ENCODE data around the gene PTGR1.

The PTGR1 gene

DNA sequence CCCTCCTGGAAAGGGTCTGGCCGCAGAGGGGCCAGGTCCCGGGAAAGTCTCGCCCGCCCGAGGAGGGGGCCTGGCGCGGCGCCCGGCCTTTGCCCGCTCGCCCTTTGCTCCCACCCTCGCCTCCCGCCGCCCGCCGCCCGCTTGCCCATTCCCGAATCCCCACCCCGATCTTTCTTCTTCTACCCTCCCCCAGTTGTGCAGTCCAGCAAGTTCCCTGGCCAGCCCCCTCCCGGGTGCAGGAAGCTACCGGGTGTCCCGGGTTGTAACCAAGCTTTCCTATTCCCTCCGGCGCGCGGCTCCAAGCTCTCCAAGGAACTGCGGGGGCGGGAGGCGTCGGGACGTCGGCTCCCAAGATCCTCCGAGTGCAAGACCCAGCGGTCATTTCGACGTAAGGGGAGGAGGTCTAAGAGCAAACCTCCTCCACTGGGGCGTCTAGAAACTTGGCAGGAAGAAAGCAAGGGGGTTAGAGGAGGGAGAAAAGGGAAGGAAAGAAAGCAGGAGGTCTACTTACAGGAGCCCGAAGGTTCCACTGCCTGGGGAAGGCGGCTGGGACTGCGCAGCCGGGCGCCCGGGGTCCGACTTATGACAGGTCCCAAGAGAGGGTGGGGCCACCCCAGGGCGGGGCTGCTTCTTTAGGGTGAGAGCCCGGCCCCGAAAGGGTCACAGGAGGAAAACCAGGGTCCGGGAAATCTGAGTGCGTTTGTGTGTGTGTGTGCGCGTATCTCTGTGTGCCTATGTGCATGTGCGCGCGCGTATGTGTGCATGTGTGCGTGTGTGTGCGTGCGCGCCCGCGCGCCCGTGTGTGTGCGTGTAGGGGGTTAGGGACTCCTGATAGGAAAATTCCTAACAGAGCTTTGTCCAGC lies at the start of gene PTGR1:
Gene PTGR1, minus strand, starts transcription at position 556 of the 863 bp plus-strand sequence. CDS start 2,225 bp downstream, outside the sequence.
- ChIA-PET CTCF (interaction anchor here (1.1 to 5.3 kb wide), 6 partner anchors 7 to 22 kb away, joined by 3 to 42 read pairs (median 5); no protein-coding TSS in a partner anchor), POLR2A (no interaction called here)
- peak; percentile 60 for DNase-seq (ENCODE audit: extremely low spot score)
- TF ChIP-seq, protein P1, sequence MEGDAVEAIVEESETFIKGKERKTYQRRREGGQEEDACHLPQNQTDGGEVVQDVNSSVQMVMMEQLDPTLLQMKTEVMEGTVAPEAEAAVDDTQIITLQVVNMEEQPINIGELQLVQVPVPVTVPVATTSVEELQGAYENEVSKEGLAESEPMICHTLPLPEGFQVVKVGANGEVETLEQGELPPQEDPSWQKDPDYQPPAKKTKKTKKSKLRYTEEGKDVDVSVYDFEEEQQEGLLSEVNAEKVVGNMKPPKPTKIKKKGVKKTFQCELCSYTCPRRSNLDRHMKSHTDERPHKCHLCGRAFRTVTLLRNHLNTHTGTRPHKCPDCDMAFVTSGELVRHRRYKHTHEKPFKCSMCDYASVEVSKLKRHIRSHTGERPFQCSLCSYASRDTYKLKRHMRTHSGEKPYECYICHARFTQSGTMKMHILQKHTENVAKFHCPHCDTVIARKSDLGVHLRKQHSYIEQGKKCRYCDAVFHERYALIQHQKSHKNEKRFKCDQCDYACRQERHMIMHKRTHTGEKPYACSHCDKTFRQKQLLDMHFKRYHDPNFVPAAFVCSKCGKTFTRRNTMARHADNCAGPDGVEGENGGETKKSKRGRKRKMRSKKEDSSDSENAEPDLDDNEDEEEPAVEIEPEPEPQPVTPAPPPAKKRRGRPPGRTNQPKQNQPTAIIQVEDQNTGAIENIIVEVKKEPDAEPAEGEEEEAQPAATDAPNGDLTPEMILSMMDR (IDR thresholded peaks at IDR 0.05; ENCODE audit: control extremely low read depth, extremely low read depth, low read depth, missing control alignments), result no peak

DNA sequence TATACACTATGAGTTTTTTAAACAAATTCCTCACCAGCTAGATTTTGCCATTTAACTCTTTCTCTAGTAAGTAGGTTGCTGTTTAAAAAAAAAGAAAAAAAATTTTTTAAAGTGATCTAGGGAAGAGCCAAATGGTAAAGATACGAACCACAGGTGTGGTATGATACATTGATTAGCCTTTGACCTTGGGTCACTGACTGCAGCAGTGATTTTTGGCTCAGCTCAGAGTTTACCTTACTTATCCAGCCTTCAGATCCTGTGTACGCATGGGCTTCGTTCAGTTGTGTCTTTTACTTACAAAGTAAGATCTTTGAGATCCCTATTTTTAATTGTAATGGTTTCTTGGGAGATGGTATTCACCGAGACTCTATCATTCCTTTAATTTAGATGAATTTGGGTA lies 49.6 kb upstream of the PTGR1 start:
- TF ChIP-seq, protein P1 (IDR thresholded peaks at IDR 0.05; ENCODE audit: control extremely low read depth, extremely low read depth, low read depth, missing control alignments), result no peak
- ChIA-PET POLR2A (no interaction called here), CTCF (interaction anchor here (0.6 to 1.5 kb wide), 3 partner anchors 9 to 28 kb away, joined by 3 to 4 read pairs (median 3); no protein-coding TSS in a partner anchor)
- no peak for DNase-seq (ENCODE audit: extremely low spot score)

DNA sequence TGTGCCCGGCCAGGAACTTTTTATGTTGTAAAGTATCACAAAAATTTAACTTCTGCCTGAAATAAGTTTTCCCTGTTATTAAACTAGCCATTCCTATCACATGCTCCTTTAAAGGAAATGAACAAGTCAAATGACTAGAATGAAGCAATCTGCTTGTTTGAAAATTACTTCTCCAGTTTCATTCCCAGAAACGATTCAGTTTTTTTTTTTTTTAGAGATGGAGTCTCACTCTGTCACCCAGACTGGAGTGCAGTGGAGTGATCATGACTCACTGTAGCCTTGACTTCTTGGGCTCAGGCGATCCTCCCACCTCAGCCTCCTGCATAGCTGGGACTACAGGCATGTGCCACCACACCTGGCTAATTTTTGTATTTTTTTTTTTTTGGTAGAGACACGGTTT lies 48.6 kb upstream of the PTGR1 start:
- POLR2A ChIA-PET, result no interaction called here
- DNase-seq (ENCODE audit: extremely low spot score), result no peak
- CTCF ChIA-PET, result no interaction called here
- TF ChIP-seq, protein P1 (IDR thresholded peaks at IDR 0.05; ENCODE audit: control extremely low read depth, extremely low read depth, low read depth, missing control alignments), result no peak

DNA sequence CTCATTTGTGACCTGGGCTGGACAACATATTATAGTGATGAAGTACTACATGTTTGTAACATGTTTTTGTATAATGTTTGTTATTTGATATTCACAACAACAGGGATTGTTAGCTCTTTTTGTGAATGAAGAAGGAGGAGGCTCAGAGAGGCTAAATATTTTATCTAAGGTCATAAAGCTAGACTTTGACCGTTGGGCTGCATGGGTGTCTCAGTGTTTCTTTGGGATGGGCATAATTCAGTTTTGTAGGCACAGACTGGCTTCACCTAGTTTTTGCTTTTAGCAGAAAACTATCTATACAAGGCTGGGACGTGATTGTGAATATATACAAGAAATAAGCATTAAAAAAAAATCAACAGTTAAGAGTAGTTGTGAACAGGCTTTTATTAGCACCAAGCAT lies 47.0 kb upstream of the PTGR1 start:
- POLR2A ChIA-PET, result no interaction called here
- no peak for DNase-seq (ENCODE audit: extremely low spot score)
- CTCF ChIA-PET, result interaction anchor here (1.5 kb wide), 1 partner anchor 10 kb away, joined by 3 read pairs; no protein-coding TSS in a partner anchor
- TF ChIP-seq, protein P1 (IDR thresholded peaks at IDR 0.05; ENCODE audit: control extremely low read depth, extremely low read depth, low read depth, missing control alignments), result no peak

DNA sequence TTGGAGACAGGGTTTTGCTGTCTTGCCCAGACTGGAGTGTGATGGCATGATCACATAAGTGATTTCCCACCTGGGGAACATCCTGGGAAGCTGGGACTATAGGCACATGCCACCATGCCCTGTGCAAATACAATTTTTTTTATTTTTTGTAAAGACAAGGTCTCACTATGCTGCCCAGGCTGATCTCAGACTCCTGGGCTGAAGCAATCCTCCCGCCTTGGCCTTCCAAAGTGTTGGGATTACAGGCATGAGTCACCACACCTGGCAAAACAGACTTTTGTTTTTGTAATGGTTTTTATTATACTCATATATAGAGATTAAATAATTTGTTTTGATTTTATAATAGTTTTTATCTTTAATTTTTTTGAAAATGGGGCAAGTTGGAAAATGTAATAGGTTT lies 46.4 kb upstream of the PTGR1 start:
- TF ChIP-seq, protein P1 (IDR thresholded peaks at IDR 0.05; ENCODE audit: control extremely low read depth, extremely low read depth, low read depth, missing control alignments), result no peak
- ChIA-PET CTCF (interaction anchor here (1.3 to 1.5 kb wide), 2 partner anchors 8 to 10 kb away, joined by 3 read pairs; no protein-coding TSS in a partner anchor), POLR2A (interaction anchor here (0.6 kb wide), 1 partner anchor 340 kb away, joined by 7 read pairs; no protein-coding TSS in a partner anchor)
- no peak for DNase-seq (ENCODE audit: extremely low spot score)

DNA sequence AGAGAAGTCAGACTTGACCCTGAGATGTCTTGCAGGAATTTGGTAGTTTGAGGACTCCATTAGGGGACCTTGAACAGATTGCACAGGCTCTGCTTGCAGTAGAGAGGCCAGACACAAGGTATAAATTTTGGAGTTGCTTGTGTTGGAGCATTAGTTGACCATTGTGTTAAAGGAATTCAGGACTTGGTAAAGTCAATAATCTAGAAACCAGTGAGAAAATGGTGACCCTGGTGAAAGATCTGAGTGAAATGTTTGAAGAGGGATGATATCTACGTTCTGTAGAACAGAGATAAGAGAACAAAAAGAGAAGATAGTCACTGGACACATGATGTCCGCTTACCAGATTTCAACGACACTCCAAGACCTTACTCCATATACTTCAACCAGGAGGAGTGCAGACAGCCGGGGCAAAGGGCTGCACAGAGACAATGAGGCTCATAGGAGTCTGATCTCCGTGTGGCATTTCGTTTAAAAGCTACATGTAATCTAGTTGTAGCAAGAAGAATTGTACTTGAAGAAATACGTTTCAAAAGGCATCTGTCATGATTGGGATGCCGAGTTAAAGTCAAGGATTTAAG lies 44.8 kb upstream of the PTGR1 start:
- POLR2A ChIA-PET, result interaction anchor here (0.5 kb wide), 1 partner anchor 315 kb away, joined by 3 read pairs; no protein-coding TSS in a partner anchor
- CTCF ChIA-PET, result interaction anchor here (1.0 kb wide), 2 partner anchors 11 to 18 kb away, joined by 3 read pairs; no protein-coding TSS in a partner anchor

More for the DNA sequence above, 44.8 kb upstream of the PTGR1 start:
- no peak for DNase-seq (ENCODE audit: extremely low spot score)
- TF ChIP-seq, protein P1 (IDR thresholded peaks at IDR 0.05; ENCODE audit: control extremely low read depth, extremely low read depth, low read depth, missing control alignments), result no peak
